Measurements from ENCODE around the gene NGEF.

NGEF gene

GRCh38 chr2:233041722-233042323 is 28.8 kb upstream of the NGEF start:
- DNase-seq: no peak

- no peak for DNase-seq
Observed at GRCh38 chr2:233040571-233040970, 27.5 kb upstream of the NGEF start.

GRCh38 chr2:233039846-233040530 is 26.9 kb upstream of the NGEF start:
- DNase-seq: no peak

- no peak for DNase-seq
Observed at GRCh38 chr2:233039212-233039845, 26.3 kb upstream of the NGEF start.

GRCh38 chr2:233037078-233037477 is 24.0 kb upstream of the NGEF start:
- no peak for DNase-seq

- no peak for DNase-seq
Observed at GRCh38 chr2:233036162-233036838, 23.2 kb upstream of the NGEF start.

- no peak for DNase-seq
Observed at GRCh38 chr2:233035426-233036161, 22.5 kb upstream of the NGEF start.

GRCh38 chr2:233034091-233034882 is 21.2 kb upstream of the NGEF start:
- DNase-seq: no peak

- no peak for DNase-seq
Observed at GRCh38 chr2:233033672-233034071, 20.6 kb upstream of the NGEF start.

- no peak for DNase-seq
Observed at GRCh38 chr2:233032551-233033320, 19.7 kb upstream of the NGEF start, which contains the start of gene NEU2. TSS of gene NEU2 (plus strand) at chr2:233032672. CDS start at chr2:233032672, 0 bp downstream.

- no peak for DNase-seq
Observed at GRCh38 chr2:233031556-233032500, 18.8 kb upstream of the NGEF start.

GRCh38 chr2:233029321-233029720 is 16.3 kb upstream of the NGEF start:
- DNase-seq: no peak

- no peak for DNase-seq
Observed at GRCh38 chr2:233026198-233026813, 13.2 kb upstream of the NGEF start.

- no peak for DNase-seq
Observed at GRCh38 chr2:233025706-233026105, 12.7 kb upstream of the NGEF start.

GRCh38 chr2:233023761-233024410 is 10.8 kb upstream of the NGEF start:
- no peak for DNase-seq

GRCh38 chr2:233023007-233023760 is 10.1 kb upstream of the NGEF start:
- DNase-seq: no peak

- DNase-seq: no peak
Observed at GRCh38 chr2:233022561-233022960, 9.5 kb upstream of the NGEF start.

- no peak for DNase-seq
Observed at GRCh38 chr2:233021771-233022170, 8.7 kb upstream of the NGEF start.
